GM12875 (cell line): Measurements from ENCODE around the gene TCEAL8.

Experiments
- H3K4me3 ChIP-seq: one replicate; pipeline ENCODE4 v1.5.1; 2011; ENCODE audit warnings: low read depth, low read length, control low read depth
- CTCF ChIP-seq: IDR thresholded peaks from 2 replicates; pipeline ENCODE4 v1.5.1; 2011; ENCODE audit warnings: low read depth, mild to moderate bottlenecking, control low read depth, inconsistent platforms, low read length, moderate library complexity, borderline replicate concordance; ENCODE audit not compliant: insufficient read depth

Gene TCEAL8

DNA sequence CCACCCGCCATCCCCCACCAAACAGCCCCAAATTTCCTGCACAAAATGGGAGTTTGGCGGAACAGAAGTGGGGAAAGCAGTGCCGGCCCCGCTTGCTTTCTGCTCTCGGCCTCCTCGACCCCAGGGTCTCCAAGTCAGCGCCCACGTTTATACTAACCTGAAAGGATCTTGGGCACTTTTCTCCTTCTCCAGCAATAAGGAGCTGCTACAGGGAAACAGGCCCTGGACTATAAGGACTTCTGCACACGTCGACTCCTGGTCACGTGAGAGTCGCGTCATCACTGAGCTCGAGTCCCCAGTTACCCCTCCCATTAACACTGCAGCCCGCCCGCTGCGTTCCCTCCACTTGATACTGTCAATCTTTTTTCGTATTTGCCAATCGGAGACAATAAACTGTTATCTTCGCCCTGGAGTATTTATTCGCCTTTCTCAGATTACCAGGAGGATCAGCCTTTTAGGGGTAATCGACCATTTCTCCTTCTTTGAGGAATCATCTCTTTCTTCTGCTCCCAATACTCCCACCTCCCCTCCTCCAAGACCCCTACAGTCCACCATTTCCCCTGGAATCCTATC is at the start of gene TCEAL8:
TCEAL8 (minus strand) TSS at position 235 of the 573 bp plus-strand sequence. CDS start 1,176 bp downstream, outside the sequence.
- no peak for TF ChIP-seq CTCF
- H3K4me3 ChIP-seq: peak within 1 kb of the TSS; percentile 63

GRCh38 chrX:103304705-103305104 is 49.8 kb upstream of the TCEAL8 start:
- no peak overlapping the region for H3K4me3 ChIP-seq
- TF ChIP-seq CTCF: no peak

GRCh38 chrX:103293118-103293517 is 38.2 kb upstream of the TCEAL8 start:
- TF ChIP-seq CTCF: no peak
- no peak overlapping the region for H3K4me3 ChIP-seq

DNA sequence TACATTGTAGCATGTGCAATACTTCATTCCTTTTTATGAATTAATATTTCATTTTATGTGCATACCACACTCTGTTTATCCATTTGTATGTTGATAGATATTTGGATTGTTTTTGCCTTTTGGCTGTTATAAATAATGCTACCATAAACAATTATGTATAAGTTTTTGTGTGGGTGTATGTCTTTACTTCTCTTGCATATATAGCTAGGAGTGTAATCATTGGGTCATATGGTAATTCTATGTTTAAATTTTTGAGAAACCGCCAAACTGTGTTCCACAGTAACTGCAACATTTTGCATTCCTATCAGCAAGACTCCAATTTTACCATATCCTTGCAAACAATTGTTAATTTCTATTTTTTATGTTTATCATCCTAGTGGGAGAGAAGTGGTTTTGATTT is 24.7 kb upstream of the TCEAL8 start:
- TF ChIP-seq CTCF: no peak
- no peak overlapping the region for H3K4me3 ChIP-seq

DNA sequence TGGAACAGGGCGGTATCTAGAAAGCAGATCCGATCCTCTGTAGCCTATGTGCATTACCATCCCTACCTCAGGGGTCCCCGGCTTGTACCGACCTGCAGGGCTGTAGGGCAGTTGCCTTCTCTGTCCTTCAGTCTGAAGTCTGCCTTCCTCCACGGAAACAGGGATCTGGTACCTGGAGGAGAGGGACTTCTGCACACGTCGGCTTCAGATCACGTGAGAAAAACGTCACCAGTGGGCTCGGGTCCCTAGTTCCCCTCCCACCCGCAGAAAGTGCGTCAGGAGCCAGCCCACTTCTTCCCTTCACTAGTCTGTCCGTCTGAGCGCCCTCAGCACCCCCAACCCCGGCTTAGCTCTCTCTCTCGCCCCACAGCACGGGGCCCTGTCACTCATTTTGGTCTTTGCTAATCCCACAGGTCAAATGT is 21.6 kb upstream of the TCEAL8 start, which contains the start of gene TCEAL5:
TCEAL5 (minus strand) TSS at position 170 of the 422 bp plus-strand sequence. CDS start 2,187 bp downstream, outside the sequence.
- H3K4me3 ChIP-seq: no peak within 1 kb of the TSS
- no peak for TF ChIP-seq CTCF

DNA sequence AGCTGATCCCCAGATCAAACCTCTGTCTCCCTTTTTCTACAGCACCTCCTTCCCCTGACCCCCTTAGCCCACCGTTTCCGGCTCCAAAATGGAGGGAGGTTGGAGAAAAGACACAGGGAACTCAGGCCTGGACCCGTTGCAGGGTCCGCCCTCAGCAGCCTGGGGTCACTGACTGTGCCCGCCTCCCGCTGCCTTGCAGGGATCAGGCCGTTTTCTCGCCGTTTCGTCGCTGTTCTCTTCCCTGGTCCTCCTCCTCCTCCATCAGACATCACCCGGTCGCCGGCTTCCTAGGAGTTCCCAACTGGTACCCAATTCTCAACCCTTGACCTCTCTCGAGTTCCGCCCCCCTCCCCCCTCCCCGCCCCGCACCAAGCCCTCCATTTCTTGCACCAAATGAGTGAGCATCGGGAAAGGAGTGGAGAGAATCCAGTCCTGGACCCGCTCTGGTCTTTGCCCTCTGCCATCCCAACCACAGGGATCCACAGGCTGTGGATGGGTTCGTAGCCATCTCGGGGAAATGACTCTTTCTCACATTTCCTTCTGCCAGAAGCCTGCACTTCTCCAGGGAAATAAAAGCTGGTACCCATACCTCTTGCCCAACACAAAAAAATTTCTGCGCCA is 21.1 kb upstream of the TCEAL8 start:
- no peak overlapping the region for H3K4me3 ChIP-seq

More for the DNA sequence above, 21.1 kb upstream of the TCEAL8 start:
- TF ChIP-seq CTCF: no peak
